ENCODE data around the gene ADAM10.
A peak's percentile ranks its signal among the peaks of the same experiment; 100 is the strongest.
"Not testable (repeated sequence)": the region's sequence is repeated elsewhere in the genome, so short reads cannot be mapped to it uniquely, and the experiment has no call there.

The ADAM10 gene

GRCh38 chr15:58771621-58772250 lies 22.2 kb upstream of the ADAM10 start:
- H3K36me3 ChIP-seq (ENCODE audit: control insufficient read depth, insufficient read depth, low read length), result no peaks in the 10 kb centered on the region
- no peaks in the 10 kb centered on the region for H3K4me1 ChIP-seq (ENCODE audit: control insufficient read depth, insufficient read depth, low read length)
- no peak overlapping the region for H3K27ac ChIP-seq (ENCODE audit: low read length)
- peak overlapping the region; percentile 95 for H3K4me3 ChIP-seq (ENCODE audit: low read length)
- no peaks in the 10 kb centered on the region for H3K9me3 ChIP-seq (ENCODE audit: control insufficient read depth, insufficient read depth, low read length)
- H3K27me3 ChIP-seq (ENCODE audit: control insufficient read depth, insufficient read depth, low read length), result no peaks in the 10 kb centered on the region
- WGBS (ENCODE audit: insufficient coverage, insufficient read length), result no CpG with 5 or more reads among the region's 40 CpGs
- no peak for DNase-seq (ENCODE audit: low read depth, low spot score)

DNA sequence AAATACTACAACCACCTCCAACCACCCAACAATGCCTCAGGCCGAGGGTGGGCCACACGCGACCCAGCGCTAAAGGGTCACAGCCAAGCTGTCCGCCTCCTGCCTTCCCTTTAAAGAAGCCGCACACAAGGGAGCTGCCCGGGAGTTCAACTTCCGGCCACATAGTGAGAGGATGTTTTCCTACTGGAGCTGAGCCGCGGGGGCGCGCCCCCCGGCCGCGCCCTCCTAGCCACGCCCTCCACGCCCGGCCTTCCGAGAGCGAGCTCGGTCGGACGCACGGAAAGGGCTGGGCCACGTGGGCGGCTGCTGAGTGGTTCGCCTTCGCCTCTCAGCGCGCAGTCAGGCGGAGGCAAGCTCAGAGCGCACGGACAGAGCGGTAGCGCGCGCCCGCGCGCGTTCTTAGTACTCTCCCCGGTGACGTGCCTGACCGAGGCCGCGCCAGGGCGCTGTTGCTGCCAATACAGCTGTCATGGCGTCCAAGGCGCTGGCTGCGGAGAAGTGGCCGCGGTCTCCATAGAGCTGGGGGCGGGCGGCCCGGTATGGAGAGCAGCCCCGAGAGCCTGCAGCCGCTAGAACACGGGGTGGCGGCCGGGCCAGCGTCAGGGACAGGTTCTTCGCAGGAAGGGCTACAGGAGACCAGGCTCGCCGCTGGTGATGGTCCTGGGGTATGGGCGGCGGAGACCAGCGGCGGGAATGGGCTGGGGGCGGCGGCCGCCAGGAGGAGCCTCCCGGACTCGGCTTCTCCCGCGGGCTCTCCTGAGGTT lies 21.5 kb upstream of the ADAM10 start, which contains the start of gene MINDY2:
TSS of gene MINDY2 (plus strand) at position 446 of the 764 bp plus-strand sequence. CDS start at position 540, 94 bp downstream.
- Histone ChIP-seq H3K4me3 (ENCODE audit: low read length) (peak within 1 kb of the TSS; percentile 95), H3K36me3 (ENCODE audit: control insufficient read depth, insufficient read depth, low read length) (no peaks in the 10 kb centered on the region), H3K4me1 (ENCODE audit: control insufficient read depth, insufficient read depth, low read length) (no peaks in the 10 kb centered on the region), H3K27ac (ENCODE audit: low read length) (no peak within 1 kb of the TSS), H3K27me3 (ENCODE audit: control insufficient read depth, insufficient read depth, low read length) (no peaks in the 10 kb centered on the region), H3K9me3 (ENCODE audit: control insufficient read depth, insufficient read depth, low read length) (no peaks in the 10 kb centered on the region)
- peak; percentile 93 for DNase-seq (ENCODE audit: low read depth, low spot score)
- no CpG with 5 or more reads among the region's 75 CpGs for WGBS (ENCODE audit: insufficient coverage, insufficient read length)

DNA sequence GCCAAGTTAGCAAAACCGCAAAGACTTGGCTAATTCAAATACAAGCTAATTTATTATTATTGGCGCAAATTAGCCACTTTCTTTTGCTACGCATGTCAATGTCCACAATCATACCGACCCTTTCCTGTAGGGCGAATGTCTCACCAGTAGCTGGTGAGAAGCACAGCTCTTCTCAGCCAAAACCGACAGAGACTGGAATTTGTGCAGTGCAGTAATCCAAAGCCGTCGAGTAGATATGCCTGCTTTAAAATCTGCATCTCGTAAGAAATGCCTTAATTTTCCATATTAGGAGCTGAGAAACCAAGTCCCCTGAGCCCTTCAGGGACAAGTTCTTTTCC lies 21.0 kb upstream of the ADAM10 start:
- H3K4me1 ChIP-seq (ENCODE audit: control insufficient read depth, insufficient read depth, low read length), result no peaks in the 10 kb centered on the region
- H3K27me3 ChIP-seq (ENCODE audit: control insufficient read depth, insufficient read depth, low read length), result no peaks in the 10 kb centered on the region
- peak overlapping the region; percentile 44; the same call in 1 of the 2 replicates for H3K4me3 ChIP-seq (ENCODE audit: low read length)
- no peak for DNase-seq (ENCODE audit: low read depth, low spot score)
- no CpG with 5 or more reads among the region's 9 CpGs for WGBS (ENCODE audit: insufficient coverage, insufficient read length)
- no peaks in the 10 kb centered on the region for H3K36me3 ChIP-seq (ENCODE audit: control insufficient read depth, insufficient read depth, low read length)
- no peak overlapping the region for H3K27ac ChIP-seq (ENCODE audit: low read length)
- H3K9me3 ChIP-seq (ENCODE audit: control insufficient read depth, insufficient read depth, low read length), result no peaks in the 10 kb centered on the region

DNA sequence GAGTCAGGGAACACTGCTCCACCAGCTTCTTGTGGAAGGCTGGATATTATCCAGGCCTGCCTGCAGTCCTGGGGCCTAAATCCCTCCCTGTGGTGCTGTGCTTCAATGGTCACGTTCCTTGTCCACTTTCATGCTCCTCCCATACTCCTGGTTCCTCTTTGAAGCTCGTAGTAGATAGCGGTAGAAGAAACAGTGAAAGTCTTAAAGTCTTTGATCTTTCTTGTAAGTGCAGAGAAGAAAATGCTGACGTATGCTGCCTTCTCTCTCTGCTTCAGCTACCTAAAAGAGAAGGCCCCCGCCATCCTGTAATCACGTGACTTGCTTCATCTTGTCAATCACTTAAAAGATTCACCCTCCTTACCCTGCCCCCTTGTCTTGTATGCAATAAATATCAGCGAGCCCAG lies 19.1 kb upstream of the ADAM10 start:
- H3K4me1 ChIP-seq (ENCODE audit: control insufficient read depth, insufficient read depth, low read length); H3K4me3 ChIP-seq (ENCODE audit: low read length); H3K9me3 ChIP-seq (ENCODE audit: control insufficient read depth, insufficient read depth, low read length); H3K27me3 ChIP-seq (ENCODE audit: control insufficient read depth, insufficient read depth, low read length); H3K36me3 ChIP-seq (ENCODE audit: control insufficient read depth, insufficient read depth, low read length); H3K27ac ChIP-seq (ENCODE audit: low read length); DNase-seq (ENCODE audit: low read depth, low spot score): not testable (repeated sequence)
- WGBS (ENCODE audit: insufficient coverage, insufficient read length), result no CpG with 5 or more reads among the region's 7 CpGs

DNA sequence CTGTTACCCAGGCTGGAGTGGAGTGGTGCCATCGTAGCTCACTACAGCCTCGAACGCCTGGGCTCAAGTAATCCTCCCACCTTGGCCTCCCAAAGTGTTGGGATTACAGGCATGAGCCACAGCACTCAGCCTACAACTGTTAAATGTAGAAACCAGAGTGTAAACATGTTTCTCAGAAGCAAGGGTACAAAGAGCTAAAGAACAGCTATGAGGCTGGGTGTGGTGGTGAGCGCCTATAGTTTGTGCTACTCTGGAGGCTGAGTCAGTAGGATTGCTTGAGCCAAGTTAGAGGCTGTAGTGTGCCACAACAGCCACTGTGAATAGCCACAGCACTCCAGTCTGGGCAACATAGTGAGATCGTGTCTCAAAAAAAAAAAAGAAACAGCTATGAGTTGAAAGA lies 16.8 kb upstream of the ADAM10 start:
- no peak for DNase-seq (ENCODE audit: low read depth, low spot score)
- no peaks in the 10 kb centered on the region for H3K9me3 ChIP-seq (ENCODE audit: control insufficient read depth, insufficient read depth, low read length)
- no peaks in the 10 kb centered on the region for H3K4me1 ChIP-seq (ENCODE audit: control insufficient read depth, insufficient read depth, low read length)
- H3K36me3 ChIP-seq (ENCODE audit: control insufficient read depth, insufficient read depth, low read length), result no peaks in the 10 kb centered on the region
- no CpG with 5 or more reads among the region's 5 CpGs for WGBS (ENCODE audit: insufficient coverage, insufficient read length)
- H3K27ac ChIP-seq (ENCODE audit: low read length), result no peak overlapping the region
- H3K4me3 ChIP-seq (ENCODE audit: low read length), result no peak overlapping the region
- H3K27me3 ChIP-seq (ENCODE audit: control insufficient read depth, insufficient read depth, low read length), result no peaks in the 10 kb centered on the region

DNA sequence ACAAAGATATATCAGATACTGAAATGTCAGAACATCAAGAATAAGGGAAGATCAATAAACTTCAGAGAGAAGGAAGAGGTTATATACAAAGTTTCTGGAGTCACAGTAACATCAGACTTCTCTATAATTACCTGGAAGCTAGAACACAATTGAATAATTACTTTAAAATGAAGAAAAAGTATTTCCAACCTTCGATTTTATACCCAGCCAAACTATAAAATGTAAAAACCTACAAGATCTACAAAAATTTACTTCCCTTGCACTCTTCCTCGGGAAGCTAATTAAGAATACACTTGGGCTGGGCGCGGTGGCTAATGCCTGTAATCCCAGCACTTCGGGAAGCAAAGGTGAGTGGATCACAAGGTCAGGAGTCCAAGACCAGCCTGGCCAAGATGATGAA lies 15.0 kb upstream of the ADAM10 start:
- no peaks in the 10 kb centered on the region for H3K36me3 ChIP-seq (ENCODE audit: control insufficient read depth, insufficient read depth, low read length)
- H3K27ac ChIP-seq (ENCODE audit: low read length), result no peak overlapping the region
- H3K4me1 ChIP-seq (ENCODE audit: control insufficient read depth, insufficient read depth, low read length), result no peaks in the 10 kb centered on the region
- H3K27me3 ChIP-seq (ENCODE audit: control insufficient read depth, insufficient read depth, low read length), result no peaks in the 10 kb centered on the region
- no CpG with 5 or more reads among the region's 5 CpGs for WGBS (ENCODE audit: insufficient coverage, insufficient read length)
- H3K4me3 ChIP-seq (ENCODE audit: low read length), result no peak overlapping the region
- DNase-seq (ENCODE audit: low read depth, low spot score), result no peak
- no peaks in the 10 kb centered on the region for H3K9me3 ChIP-seq (ENCODE audit: control insufficient read depth, insufficient read depth, low read length)

DNA sequence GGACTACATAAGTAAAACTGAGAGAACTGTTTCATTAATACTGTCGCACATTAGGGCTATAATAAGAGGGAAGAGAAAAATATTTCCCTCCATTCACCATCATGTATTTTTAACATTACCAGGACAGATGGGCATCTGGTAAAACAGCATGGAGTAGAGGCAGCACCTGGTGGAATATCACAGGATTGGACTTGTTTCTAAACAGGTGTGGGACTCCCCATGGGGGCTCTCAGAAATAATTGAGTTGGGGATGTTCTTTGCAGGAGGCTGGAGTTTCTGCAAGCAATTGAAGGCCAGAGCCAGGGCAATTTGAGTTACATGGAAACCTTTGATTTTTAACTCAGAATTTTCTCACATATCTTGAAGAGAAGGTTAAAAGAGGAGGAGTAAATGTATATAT lies 13.2 kb upstream of the ADAM10 start:
- Histone ChIP-seq H3K27ac (ENCODE audit: low read length) (no peak overlapping the region), H3K27me3 (ENCODE audit: control insufficient read depth, insufficient read depth, low read length) (no peaks in the 10 kb centered on the region), H3K4me3 (ENCODE audit: low read length) (no peak overlapping the region), H3K9me3 (ENCODE audit: control insufficient read depth, insufficient read depth, low read length) (no peaks in the 10 kb centered on the region), H3K4me1 (ENCODE audit: control insufficient read depth, insufficient read depth, low read length) (no peaks in the 10 kb centered on the region), H3K36me3 (ENCODE audit: control insufficient read depth, insufficient read depth, low read length) (no peaks in the 10 kb centered on the region)
- no peak for DNase-seq (ENCODE audit: low read depth, low spot score)
- WGBS (ENCODE audit: insufficient coverage, insufficient read length), result no CpG with 5 or more reads among the region's 1 CpG

GRCh38 chr15:58762285-58762684 lies 12.8 kb upstream of the ADAM10 start:
- no peaks in the 10 kb centered on the region for H3K4me1 ChIP-seq (ENCODE audit: control insufficient read depth, insufficient read depth, low read length)
- H3K4me3 ChIP-seq (ENCODE audit: low read length), result no peak overlapping the region
- H3K27me3 ChIP-seq (ENCODE audit: control insufficient read depth, insufficient read depth, low read length), result no peaks in the 10 kb centered on the region
- H3K9me3 ChIP-seq (ENCODE audit: control insufficient read depth, insufficient read depth, low read length), result no peaks in the 10 kb centered on the region
- H3K27ac ChIP-seq (ENCODE audit: low read length), result no peak overlapping the region
- no peak for DNase-seq (ENCODE audit: low read depth, low spot score)
- no peaks in the 10 kb centered on the region for H3K36me3 ChIP-seq (ENCODE audit: control insufficient read depth, insufficient read depth, low read length)

DNA sequence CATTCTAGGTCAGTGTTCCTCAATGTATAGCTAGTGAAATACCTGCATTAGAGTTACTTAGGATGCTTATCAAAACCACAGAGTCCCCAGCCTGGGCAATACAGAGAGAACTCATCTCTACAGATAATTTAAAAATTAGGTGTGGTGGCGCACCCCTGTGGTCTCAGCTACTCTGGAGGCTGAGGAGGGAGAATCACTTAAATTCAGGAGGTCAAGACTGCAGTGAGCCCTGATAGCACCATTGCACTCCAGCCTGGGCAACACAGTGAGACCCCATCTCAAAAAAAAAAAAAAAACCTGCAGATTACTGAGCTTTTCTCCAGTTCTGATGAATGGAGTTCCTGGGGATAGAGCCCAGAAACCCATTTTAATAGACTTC lies 11.5 kb upstream of the ADAM10 start:
- H3K27ac ChIP-seq (ENCODE audit: low read length), result no peak overlapping the region
- H3K4me3 ChIP-seq (ENCODE audit: low read length), result no peak overlapping the region
- no peaks in the 10 kb centered on the region for H3K4me1 ChIP-seq (ENCODE audit: control insufficient read depth, insufficient read depth, low read length)
- DNase-seq (ENCODE audit: low read depth, low spot score), result no peak
- no peaks in the 10 kb centered on the region for H3K27me3 ChIP-seq (ENCODE audit: control insufficient read depth, insufficient read depth, low read length)
- H3K9me3 ChIP-seq (ENCODE audit: control insufficient read depth, insufficient read depth, low read length), result no peaks in the 10 kb centered on the region
- no peaks in the 10 kb centered on the region for H3K36me3 ChIP-seq (ENCODE audit: control insufficient read depth, insufficient read depth, low read length)
- WGBS (ENCODE audit: insufficient coverage, insufficient read length), result no CpG with 5 or more reads among the region's 1 CpG

- H3K36me3 ChIP-seq (ENCODE audit: control insufficient read depth, insufficient read depth, low read length), result no peaks in the 10 kb centered on the region
- WGBS (ENCODE audit: insufficient coverage, insufficient read length), result no CpG with 5 or more reads among the region's 7 CpGs
- no peaks in the 10 kb centered on the region for H3K27me3 ChIP-seq (ENCODE audit: control insufficient read depth, insufficient read depth, low read length)
Measured at GRCh38 chr15:58760385-58761009, 11.0 kb upstream of the ADAM10 start.

More at GRCh38 chr15:58760385-58761009, 11.0 kb upstream of the ADAM10 start:
- Histone ChIP-seq H3K4me1 (ENCODE audit: control insufficient read depth, insufficient read depth, low read length) (no peaks in the 10 kb centered on the region), H3K27ac (ENCODE audit: low read length) (no peak overlapping the region), H3K4me3 (ENCODE audit: low read length) (no peak overlapping the region), H3K9me3 (ENCODE audit: control insufficient read depth, insufficient read depth, low read length) (no peaks in the 10 kb centered on the region)
- no peak for DNase-seq (ENCODE audit: low read depth, low spot score)
